GM23338 (cell line): ENCODE measurements around the gene CLNK. TPM values are rescaled to one million over a fixed set of nuclear protein-coding genes. Genes with fewer than 3 reads are reported as not detected.

ENCODE experiments used
- ATAC-seq: fragments of 200-7000 bp; cut with Tn5 transposase; 3 replicates; pipeline ENCODE4 v1.9.1; 2020
- DNase-seq: peaks from one replicate; pipeline ENCODE4 v3.0.0-alpha.2; 2015; ENCODE audit warnings: low spot score
- H2AFZ ChIP-seq: fragments of 200-600 bp; sonication (generic); 2 replicates; pipeline ENCODE4 v1.8.0; 2016; ENCODE audit warnings: antibody characterized with exemption, mild to moderate bottlenecking, moderate library complexity
- H3F3A ChIP-seq: fragments of 200-600 bp; sonication (generic); replicated peaks from 2 replicates; pipeline ENCODE4 v1.8.0; 2017; ENCODE audit warnings: antibody characterized with exemption, mixed run types, low read depth
- H3K27ac ChIP-seq: fragments of 200-600 bp; sonication (generic); 2 replicates; pipeline ENCODE4 v1.6.1; 2016; ENCODE audit warnings: low read depth
- H3K27me3 ChIP-seq: fragments of 200-600 bp; sonication (generic); 2 replicates; pipeline ENCODE4 v1.8.0; 2016; ENCODE audit warnings: mild to moderate bottlenecking, mixed run types, moderate library complexity; ENCODE audit not compliant: insufficient read depth
- H3K36me3 ChIP-seq: fragments of 200-600 bp; sonication (generic); 2 replicates; pipeline ENCODE4 v1.8.0; 2016; ENCODE audit warnings: mild to moderate bottlenecking; ENCODE audit not compliant: insufficient read depth
- H3K4me1 ChIP-seq: fragments of 200-600 bp; sonication (generic); 2 replicates; pipeline ENCODE4 v1.8.0; 2016; ENCODE audit warnings: mild to moderate bottlenecking, moderate library complexity; ENCODE audit not compliant: insufficient read depth
- H3K4me2 ChIP-seq: fragments of 200-600 bp; sonication (generic); 2 replicates; pipeline ENCODE4 v1.7.1; 2017; ENCODE audit warnings: mixed run types
- H3K4me3 ChIP-seq: fragments of 200-600 bp; sonication (generic); 2 replicates; pipeline ENCODE4 v1.6.1; 2016; ENCODE audit warnings: mixed run types
- H3K79me2 ChIP-seq: fragments of 200-600 bp; sonication (generic); replicated peaks from 2 replicates; pipeline ENCODE4 v1.8.0; 2017; ENCODE audit warnings: mild to moderate bottlenecking; ENCODE audit not compliant: insufficient read depth
- H3K9me2 ChIP-seq: fragments of 200-600 bp; sonication (generic); 2 replicates; pipeline ENCODE4 v1.8.0; 2017; ENCODE audit not compliant: insufficient read depth
- H4K20me1 ChIP-seq: fragments of 200-600 bp; sonication (generic); replicated peaks from 2 replicates; pipeline ENCODE4 v1.8.0; 2017; ENCODE audit warnings: mild to moderate bottlenecking; ENCODE audit not compliant: insufficient read depth
- H3K27ac Mint-ChIP-seq: 2 replicates; pipeline ENCODE4 v1.8.0; 2020; ENCODE audit warnings: inconsistent platforms, mild to moderate bottlenecking, moderate library complexity, mixed read lengths
- H3K27me3 Mint-ChIP-seq: 3 replicates; pipeline ENCODE4 v1.8.0; 2022; ENCODE audit warnings: low read depth, mild to moderate bottlenecking, moderate library complexity, mixed read lengths, inconsistent platforms; ENCODE audit not compliant: insufficient read depth, poor library complexity
- H3K36me3 Mint-ChIP-seq: 3 replicates; pipeline ENCODE4 v1.8.0; 2021; ENCODE audit warnings: low read depth, mild to moderate bottlenecking, inconsistent platforms, moderate library complexity, mixed read lengths
- H3K4me1 Mint-ChIP-seq: 3 replicates; pipeline ENCODE4 v1.8.0; 2020; ENCODE audit warnings: mild to moderate bottlenecking, inconsistent platforms, mixed read lengths
- H3K4me3 Mint-ChIP-seq: 3 replicates; pipeline ENCODE4 v1.8.0; 2021; ENCODE audit warnings: moderate library complexity, mild to moderate bottlenecking, inconsistent platforms, mixed read lengths
- H3K9me3 Mint-ChIP-seq: 3 replicates; pipeline ENCODE4 v1.8.0; 2020; ENCODE audit warnings: moderate library complexity, mild to moderate bottlenecking, inconsistent platforms, mixed read lengths
- CREB1 ChIP-seq: fragments of 250-450 bp; sonication (Bioruptor Pico); IDR thresholded peaks from 2 replicates; pipeline ENCODE4 v1.5.0; 2020; ENCODE audit warnings: low read depth, mild to moderate bottlenecking, moderate library complexity
- CTCF ChIP-seq, 2 experiments: fragments of 200-600 bp in 1 of 2; sonication (generic) in 1 of 2; conservative IDR thresholded peaks; 2 replicates each; pipeline versions ENCODE4 v1.5.1 to v1.6.1; 2016 to 2017; ENCODE audit warnings: antibody characterized with exemption in 2 of 2, low read depth in 2 of 2, mild to moderate bottlenecking in 2 of 2, moderate library complexity in 1 of 2
- EZH2 ChIP-seq: fragments of 200-600 bp; sonication (generic); IDR thresholded peaks from one replicate; pipeline ENCODE4 v1.8.0; 2017; ENCODE audit warnings: antibody characterized with exemption, mild to moderate bottlenecking, low read depth; ENCODE audit not compliant: unreplicated experiment
- EZH2phosphoT487 ChIP-seq: fragments of 200-600 bp; sonication (generic); IDR thresholded peaks from one replicate; pipeline ENCODE4 v1.8.1; 2018; ENCODE audit warnings: antibody characterized with exemption; ENCODE audit not compliant: unreplicated experiment
- JUNB ChIP-seq: IDR thresholded peaks from one replicate; pipeline ENCODE4 v1.6.1; 2016; ENCODE audit warnings: antibody characterized with exemption; ENCODE audit not compliant: unreplicated experiment
- NANOG ChIP-seq: IDR thresholded peaks from 2 replicates; pipeline ENCODE4 v1.6.1; 2016; ENCODE audit warnings: antibody characterized with exemption, borderline replicate concordance
- POLR2AphosphoS5 ChIP-seq: IDR thresholded peaks from 2 replicates; pipeline ENCODE4 v1.6.1; 2016; ENCODE audit warnings: antibody characterized with exemption, low read depth
- REST ChIP-seq: IDR thresholded peaks from one replicate; pipeline ENCODE4 v1.6.1; 2018; ENCODE audit warnings: antibody characterized with exemption; ENCODE audit not compliant: unreplicated experiment
- STAT1 ChIP-seq: IDR thresholded peaks from one replicate; pipeline ENCODE4 v1.6.1; 2016; ENCODE audit warnings: antibody characterized with exemption; ENCODE audit not compliant: unreplicated experiment
- ZNF114 ChIP-seq: fragments of 250-450 bp; sonication (Bioruptor Pico); IDR thresholded peaks from 2 replicates; pipeline ENCODE4 v1.5.0; 2020; ENCODE audit warnings: mild to moderate bottlenecking, moderate library complexity
- ZNF331 ChIP-seq: fragments of 250-450 bp; sonication (Bioruptor Pico); IDR thresholded peaks from 2 replicates; pipeline ENCODE4 v1.5.0; 2020; ENCODE audit warnings: low read depth, mild to moderate bottlenecking, moderate library complexity
- polyA plus RNA-seq: library from polyadenylated mRNA; unstranded; fragments of >200 nt; fragmentation: Nextera tagmentation; extraction: Ambion mirVana; gene quantifications from 2 replicates; pipeline ENCODE4 v1.2.1, GENCODE V29; 2016
- total RNA-seq: library from RNA; depleted of rRNA; stranded (reverse); fragments of >200 nt; shearing (Covaris generic); gene quantifications from 2 replicates; pipeline ENCODE4 v1.2.3, GENCODE V29; 2014

Gene CLNK
- total and polyA plus RNA-seq, 2 experiments from 2014 or later: not detected

GRCh38 chr4:10732235-10732913 is 47.8 kb upstream of the CLNK start:
- Mint-ChIP-seq H3K4me1 (peaks cover 15% of the 10 kb centered on the region), H3K4me3 (no peak overlapping the region), H3K36me3 (no peaks in the 10 kb centered on the region), H3K27me3 (no peaks in the 10 kb centered on the region), H3K9me3 (no peaks in the 10 kb centered on the region), H3K27ac (no peak overlapping the region)
- H3K36me3 ChIP-seq: no peaks in the 10 kb centered on the region
- no peak overlapping the region for H3K4me2 ChIP-seq
- no peak overlapping the region for H3K4me3 ChIP-seq
- ATAC-seq: no peak
- no peak for DNase-seq
- TF ChIP-seq EZH2phosphoT487 (no peak), ZNF114 (no peak), STAT1 (no peak), REST (no peak)
- H3K4me1 ChIP-seq: no peaks in the 10 kb centered on the region; the same call in 1 of the 2 replicates
- no peaks in the 10 kb centered on the region for H3K27me3 ChIP-seq
- H3K9me2 ChIP-seq: no peaks in the 10 kb centered on the region
- no peaks in the 10 kb centered on the region; the same call in 1 of the 2 replicates for H4K20me1 ChIP-seq
- no peak overlapping the region for H3K27ac ChIP-seq
- no peaks in the 10 kb centered on the region for H3K79me2 ChIP-seq
- no peak overlapping the region for H2AFZ ChIP-seq
- no peaks in the 10 kb centered on the region for H3F3A ChIP-seq

GRCh38 chr4:10731690-10732089 is 47.1 kb upstream of the CLNK start:
- H3K36me3 Mint-ChIP-seq: no peaks in the 10 kb centered on the region
- DNase-seq: no peak
- Histone ChIP-seq H3K27ac (no peak overlapping the region), H3K27me3 (no peaks in the 10 kb centered on the region), H3K9me2 (no peaks in the 10 kb centered on the region), H3K36me3 (no peaks in the 10 kb centered on the region), H3K4me1 (no peaks in the 10 kb centered on the region), H3K4me2 (no peak overlapping the region), H3K4me3 (no peak overlapping the region), H2AFZ (0 out of 2 replicates have a peak overlapping the region, but pooled peaks have one; percentile 4), H4K20me1 (no peaks in the 10 kb centered on the region; the same call in 1 of the 2 replicates), H3F3A (no peaks in the 10 kb centered on the region), H3K79me2 (no peaks in the 10 kb centered on the region)
- H3K4me1 Mint-ChIP-seq: peaks cover 15% of the 10 kb centered on the region
- H3K27me3 Mint-ChIP-seq: no peaks in the 10 kb centered on the region
- H3K27ac Mint-ChIP-seq: no peak overlapping the region; the same call in 1 of the 2 replicates
- H3K4me3 Mint-ChIP-seq: no peak overlapping the region
- no peak for ATAC-seq
- no peaks in the 10 kb centered on the region for H3K9me3 Mint-ChIP-seq
- TF ChIP-seq EZH2phosphoT487 (no peak), CTCF (conservative IDR thresholded peaks at IDR 0.05; ENCODE audit: low read depth in 2 of 2) (no peak), NANOG (no peak), POLR2AphosphoS5 (no peak), CREB1 (CRISPR knock-in tag) (no peak), EZH2 (no peak), JUNB (no peak), ZNF331 (CRISPR knock-in tag) (no peak)
